WTC11 (cell line): Measurements from ENCODE around the gene TSPAN4. TPM values are rescaled to one million over a fixed set of nuclear protein-coding genes. Genes with fewer than 3 reads are reported as not detected.

ENCODE experiments used
- ATAC-seq: fragments of 200-7000 bp; cut with Tn5 transposase; 2 replicates; pipeline ENCODE4 v1.10.0; 2021; ENCODE audit warnings: mild to moderate bottlenecking, moderate library complexity
- CTCF ChIA-PET: fragments of 300-600 bp; sonication (Branson Sonifier 250); formaldehyde crosslinking; loops from one replicate; lab custom pipeline; 2021; ENCODE audit warnings: antibody characterized with exemption; lab: Charles Lee
- POLR2A ChIA-PET: fragments of 350-600 bp; sonication (Branson Sonifier 250); formaldehyde crosslinking; loops from one replicate; lab custom pipeline; 2021; ENCODE audit warnings: antibody characterized with exemption; lab: Charles Lee
- DNase-seq: peaks from one replicate; pipeline ENCODE4 v3.0.0; 2021; ENCODE audit warnings: low spot score
- H3K27ac Mint-ChIP-seq: 2 replicates; pipeline ENCODE4 v1.8.0; 2021; ENCODE audit warnings: mixed read lengths
- H3K27me3 Mint-ChIP-seq: 2 replicates; pipeline ENCODE4 v1.8.0; 2021; ENCODE audit warnings: low read depth, mild to moderate bottlenecking, moderate library complexity, mixed read lengths
- H3K36me3 Mint-ChIP-seq: 2 replicates; pipeline ENCODE4 v1.8.0; 2021; ENCODE audit warnings: mixed read lengths
- H3K4me1 Mint-ChIP-seq: 2 replicates; pipeline ENCODE4 v1.8.0; 2022; ENCODE audit warnings: mixed read lengths
- H3K4me3 Mint-ChIP-seq: 2 replicates; pipeline ENCODE4 v1.8.0; 2021; ENCODE audit warnings: mild to moderate bottlenecking, moderate library complexity, mixed read lengths
- H3K9me3 Mint-ChIP-seq: 2 replicates; pipeline ENCODE4 v1.8.0; 2021; ENCODE audit warnings: mixed read lengths
- ATF3 ChIP-seq: sonication (generic); formaldehyde crosslinking; conservative IDR thresholded peaks from 2 replicates; pipeline ENCODE4 v1.8.1; 2022; ENCODE audit warnings: mild to moderate bottlenecking, missing genetic modification reagents
- ATF6 ChIP-seq: sonication (generic); formaldehyde crosslinking; IDR thresholded peaks from 2 replicates; pipeline ENCODE4 v1.8.1; 2023; ENCODE audit warnings: mild to moderate bottlenecking, missing genetic modification reagents
- CBFB ChIP-seq: sonication (generic); formaldehyde crosslinking; IDR thresholded peaks from 2 replicates; pipeline ENCODE4 v1.8.1; 2022; ENCODE audit warnings: mild to moderate bottlenecking, low read depth, missing genetic modification reagents
- ELF4 ChIP-seq: sonication (generic); formaldehyde crosslinking; IDR thresholded peaks from 2 replicates; pipeline ENCODE4 v1.8.1; 2022; ENCODE audit warnings: low read depth, mild to moderate bottlenecking, moderate library complexity, missing genetic modification reagents
- ERG ChIP-seq: fragments of 250-450 bp; sonication (Bioruptor Pico); IDR thresholded peaks from 2 replicates; pipeline ENCODE4 v1.8.0; 2021; ENCODE audit warnings: mild to moderate bottlenecking
- FOXP1 ChIP-seq: sonication (generic); formaldehyde crosslinking; IDR thresholded peaks from 2 replicates; pipeline ENCODE4 v1.8.0; 2022; ENCODE audit warnings: missing genetic modification reagents, mild to moderate bottlenecking, moderate library complexity, borderline replicate concordance
- GABPB1 ChIP-seq: sonication (generic); formaldehyde crosslinking; IDR thresholded peaks from 2 replicates; pipeline ENCODE4 v1.8.1; 2023; ENCODE audit warnings: mild to moderate bottlenecking, missing genetic modification reagents
- GRHL2 ChIP-seq: fragments of 250-450 bp; sonication (Bioruptor Pico); IDR thresholded peaks from 2 replicates; pipeline ENCODE4 v1.8.0; 2022; ENCODE audit warnings: mild to moderate bottlenecking, moderate library complexity; ENCODE audit not compliant: insufficient replicate concordance, severe bottlenecking
- HMGA2 ChIP-seq: fragments of 250-450 bp; sonication (Bioruptor Pico); IDR thresholded peaks from 2 replicates; pipeline ENCODE4 v1.4.0; 2021; ENCODE audit warnings: mild to moderate bottlenecking, moderate library complexity
- IRF1 ChIP-seq: sonication (generic); formaldehyde crosslinking; IDR thresholded peaks from 2 replicates; pipeline ENCODE4 v1.8.0; 2023; ENCODE audit warnings: missing genetic modification reagents
- JAZF1 ChIP-seq: fragments of 250-450 bp; sonication (Bioruptor Pico); IDR thresholded peaks from 2 replicates; pipeline ENCODE4 v1.9.0; 2021; ENCODE audit warnings: moderate library complexity, mild to moderate bottlenecking, inconsistent platforms
- KAT7 ChIP-seq: sonication (generic); formaldehyde crosslinking; IDR thresholded peaks from 2 replicates; pipeline ENCODE4 v1.8.1; 2023; ENCODE audit warnings: missing genetic modification reagents, mild to moderate bottlenecking, borderline replicate concordance
- MLX ChIP-seq: sonication (generic); formaldehyde crosslinking; IDR thresholded peaks from 2 replicates; pipeline ENCODE4 v1.8.1; 2023; ENCODE audit warnings: mild to moderate bottlenecking, missing genetic modification reagents, moderate library complexity
- MYBL2 ChIP-seq: sonication (generic); formaldehyde crosslinking; IDR thresholded peaks from 2 replicates; pipeline ENCODE4 v1.8.1; 2023; ENCODE audit warnings: mild to moderate bottlenecking, moderate library complexity, missing genetic modification reagents
- NR1H2 ChIP-seq: sonication (generic); formaldehyde crosslinking; IDR thresholded peaks from 2 replicates; pipeline ENCODE4 v1.9.0; 2021; ENCODE audit warnings: mild to moderate bottlenecking, moderate library complexity, missing genetic modification reagents
- OVOL2 ChIP-seq: fragments of 250-450 bp; sonication (Bioruptor Pico); IDR thresholded peaks from 2 replicates; pipeline ENCODE4 v1.9.0; 2021; ENCODE audit warnings: mild to moderate bottlenecking, borderline replicate concordance
- PREB ChIP-seq: sonication (generic); formaldehyde crosslinking; IDR thresholded peaks from 2 replicates; pipeline ENCODE4 v1.8.1; 2022; ENCODE audit warnings: mild to moderate bottlenecking, missing genetic modification reagents, moderate library complexity, borderline replicate concordance
- SMAD3 ChIP-seq: sonication (generic); formaldehyde crosslinking; IDR thresholded peaks from 2 replicates; pipeline ENCODE4 v1.8.0; 2022; ENCODE audit warnings: missing genetic modification reagents, mild to moderate bottlenecking, borderline replicate concordance
- USF2 ChIP-seq: sonication (generic); formaldehyde crosslinking; IDR thresholded peaks from 2 replicates; pipeline ENCODE4 v1.8.1; 2023; ENCODE audit warnings: mild to moderate bottlenecking, missing genetic modification reagents, moderate library complexity
- ZNF219 ChIP-seq: sonication (generic); formaldehyde crosslinking; IDR thresholded peaks from 2 replicates; pipeline ENCODE4 v1.8.0; 2023; ENCODE audit warnings: missing genetic modification reagents, mild to moderate bottlenecking, borderline replicate concordance
- ZNF232 ChIP-seq: sonication (generic); formaldehyde crosslinking; IDR thresholded peaks from 2 replicates; pipeline ENCODE4 v1.8.0; 2022; ENCODE audit warnings: mild to moderate bottlenecking, missing genetic modification reagents
- ZNF671 ChIP-seq: fragments of 250-450 bp; sonication (Bioruptor Pico); IDR thresholded peaks from 2 replicates; pipeline ENCODE4 v1.8.0; 2021; ENCODE audit warnings: mild to moderate bottlenecking
- total RNA-seq: library from RNA; stranded (reverse); gene quantifications from 3 replicates; pipeline ENCODE4 v1.2.3, GENCODE V29; 2021

TSPAN4 gene
- total RNA-seq, 1 experiment from 2014 or later, result 94.3 TPM

GRCh38 chr11:838441-839279, 4.0 kb upstream of the TSPAN4 start (continued):
- TF ChIP-seq GABPB1 (CRISPR knock-in tag) (peak; percentile 41; the same call in 1 of the 2 replicates), GRHL2 (no peak), USF2 (CRISPR knock-in tag) (peak; percentile 46)

- TF ChIP-seq JAZF1 (CRISPR knock-in tag), result no peak
- 0 out of 2 replicates have a peak, but pooled peaks have one; percentile 32 for TF ChIP-seq IRF1
- no peak for TF ChIP-seq ZNF219 (CRISPR knock-in tag)
- TF ChIP-seq ELF4, result no peak
- TF ChIP-seq KAT7 (CRISPR knock-in tag), result no peak
- H3K36me3 Mint-ChIP-seq, result peaks cover 13% of the 10 kb centered on the region
- ChIA-PET POLR2A (interaction anchor here (1.6 kb wide), 1 partner anchor 11 kb away, joined by 5 read pairs; the partner anchor contains the start of gene CRACR2B), CTCF (interaction anchor here (1.3 to 5.9 kb wide), 4 partner anchors 8 to 10 kb away, joined by 3 to 82 read pairs (median 10); partner anchors contain the start of genes CD151 and CRACR2B)
- no peak overlapping the region for H3K27ac Mint-ChIP-seq
- no peak for ATAC-seq
- no peak overlapping the region for H3K4me3 Mint-ChIP-seq
- H3K9me3 Mint-ChIP-seq, result no peaks in the 10 kb centered on the region
- DNase-seq, result no peak
- peaks cover 20% of the 10 kb centered on the region for H3K4me1 Mint-ChIP-seq
- no peaks in the 10 kb centered on the region for H3K27me3 Mint-ChIP-seq
Measured at GRCh38 chr11:839280-839623, 3.4 kb upstream of the TSPAN4 start.

- CTCF ChIA-PET, result interaction anchor here (1.3 to 5.9 kb wide), 3 partner anchors 9 to 21 kb away, joined by 5 to 82 read pairs (median 6); partner anchors contain the start of genes CD151, CRACR2B and PNPLA2
- POLR2A ChIA-PET, result interaction anchor here (1.6 kb wide), 1 partner anchor 12 kb away, joined by 5 read pairs; the partner anchor contains the start of gene CRACR2B
- peak overlapping the region; percentile 79 for H3K4me3 Mint-ChIP-seq
- peaks cover 13% of the 10 kb centered on the region for H3K36me3 Mint-ChIP-seq
- no peak for ATAC-seq
- no peak overlapping the region; the same call in 1 of the 2 replicates for H3K27ac Mint-ChIP-seq
- no peaks in the 10 kb centered on the region for H3K9me3 Mint-ChIP-seq
- DNase-seq, result no peak
- H3K27me3 Mint-ChIP-seq, result no peaks in the 10 kb centered on the region
- peaks cover 22% of the 10 kb centered on the region for H3K4me1 Mint-ChIP-seq
- TF ChIP-seq HMGA2 (no peak), MLX (CRISPR knock-in tag) (no peak), MYBL2 (CRISPR knock-in tag) (no peak), ERG (CRISPR knock-in tag) (no peak), PREB (no peak), ZNF671 (CRISPR knock-in tag) (no peak), SMAD3 (CRISPR knock-in tag) (no peak), GRHL2 (no peak), ZNF232 (CRISPR knock-in tag) (no peak), CBFB (CRISPR knock-in tag) (no peak), ATF3 (CRISPR knock-in tag) (no peak), ATF6 (CRISPR knock-in tag) (no peak), FOXP1 (CRISPR knock-in tag) (no peak), NR1H2 (CRISPR knock-in tag) (no peak), OVOL2 (no peak)
Measured at GRCh38 chr11:839875-840617, 2.6 kb upstream of the TSPAN4 start.
